ENCODE measurements around the gene OR11L1.

OR11L1 gene

GRCh38 chr1:247864644-247865043 is 22.9 kb upstream of the OR11L1 start:
- Histone ChIP-seq H3K4me2 (ENCODE audit: low read length) (no peak overlapping the region), H3K4me3 (ENCODE audit: low read length) (no peak overlapping the region), H4K20me1 (ENCODE audit: insufficient read depth, low read length) (no peaks in the 10 kb centered on the region), H2AFZ (ENCODE audit: low read depth, low read length) (no peak overlapping the region), H3K27me3 (ENCODE audit: low read depth, low read length) (no peaks in the 10 kb centered on the region), H3K4me1 (ENCODE audit: low read length) (no peaks in the 10 kb centered on the region), H3K9me3 (ENCODE audit: insufficient read depth, low read length) (no peaks in the 10 kb centered on the region), H3K27ac (ENCODE audit: low read length) (no peak overlapping the region), H3K9ac (ENCODE audit: low read length) (no peak overlapping the region), H3K79me2 (ENCODE audit: low read length) (no peaks in the 10 kb centered on the region), H3K36me3 (replicated peaks; ENCODE audit: low read depth, low read length) (no peaks in the 10 kb centered on the region)
- TF ChIP-seq CTCF (IDR thresholded peaks at IDR 0.05; ENCODE audit: low read depth, low read length) (no peak), EZH2phosphoT487 (IDR thresholded peaks at IDR 0.05; ENCODE audit: low read depth) (no peak)

GRCh38 chr1:247862756-247863155 is 21.1 kb upstream of the OR11L1 start:
- Histone ChIP-seq H2AFZ (ENCODE audit: low read depth, low read length) (no peak overlapping the region), H3K27ac (ENCODE audit: low read length) (no peak overlapping the region), H3K79me2 (ENCODE audit: low read length) (no peaks in the 10 kb centered on the region), H3K36me3 (replicated peaks; ENCODE audit: low read depth, low read length) (no peaks in the 10 kb centered on the region), H3K4me1 (ENCODE audit: low read length) (no peaks in the 10 kb centered on the region), H3K4me2 (ENCODE audit: low read length) (no peak overlapping the region), H3K4me3 (ENCODE audit: low read length) (no peak overlapping the region), H3K9me3 (ENCODE audit: insufficient read depth, low read length) (no peaks in the 10 kb centered on the region), H3K27me3 (ENCODE audit: low read depth, low read length) (no peaks in the 10 kb centered on the region), H4K20me1 (ENCODE audit: insufficient read depth, low read length) (no peaks in the 10 kb centered on the region), H3K9ac (ENCODE audit: low read length) (no peak overlapping the region)
- no peak for TF ChIP-seq CTCF (IDR thresholded peaks at IDR 0.05; ENCODE audit: low read depth, low read length)
- no peak for TF ChIP-seq EZH2phosphoT487 (IDR thresholded peaks at IDR 0.05; ENCODE audit: low read depth)

GRCh38 chr1:247857985-247858619 is 16.4 kb upstream of the OR11L1 start:
- H3K79me2 ChIP-seq (ENCODE audit: low read length) = no peaks in the 10 kb centered on the region
- H3K36me3 ChIP-seq (replicated peaks; ENCODE audit: low read depth, low read length) = no peaks in the 10 kb centered on the region
- no peaks in the 10 kb centered on the region for H4K20me1 ChIP-seq (ENCODE audit: insufficient read depth, low read length)
- no peak overlapping the region for H3K27ac ChIP-seq (ENCODE audit: low read length)
- H3K27me3 ChIP-seq (ENCODE audit: low read depth, low read length) = no peaks in the 10 kb centered on the region
- no peaks in the 10 kb centered on the region for H3K4me1 ChIP-seq (ENCODE audit: low read length)
- H2AFZ ChIP-seq (ENCODE audit: low read depth, low read length) = no peak overlapping the region
- no peak overlapping the region for H3K9ac ChIP-seq (ENCODE audit: low read length)
- no peak overlapping the region for H3K4me3 ChIP-seq (ENCODE audit: low read length)
- H3K9me3 ChIP-seq (ENCODE audit: insufficient read depth, low read length) = no peaks in the 10 kb centered on the region
- no peak overlapping the region for H3K4me2 ChIP-seq (ENCODE audit: low read length)
- no peak for TF ChIP-seq CTCF (IDR thresholded peaks at IDR 0.05; ENCODE audit: low read depth, low read length)
- TF ChIP-seq EZH2phosphoT487 (IDR thresholded peaks at IDR 0.05; ENCODE audit: low read depth) = no peak

- Histone ChIP-seq H3K9ac (ENCODE audit: low read length) (no peak within 1 kb of the TSS), H3K4me3 (ENCODE audit: low read length) (no peak within 1 kb of the TSS), H2AFZ (ENCODE audit: low read depth, low read length) (no peak within 1 kb of the TSS)
Observed at GRCh38 chr1:247857069-247857984, 15.6 kb upstream of the OR11L1 start, which contains the start of gene TRIM58. Gene TRIM58, plus strand, starts transcription at chr1:247857187. Its CDS starts 60 bp downstream, at chr1:247857247.

More at GRCh38 chr1:247857069-247857984, 15.6 kb upstream of the OR11L1 start, which contains the start of gene TRIM58:
- TF ChIP-seq EZH2phosphoT487 (IDR thresholded peaks at IDR 0.05; ENCODE audit: low read depth) (no peak), CTCF (IDR thresholded peaks at IDR 0.05; ENCODE audit: low read depth, low read length) (no peak)
- no peaks in the 10 kb centered on the region for H3K9me3 ChIP-seq (ENCODE audit: insufficient read depth, low read length)
- H3K79me2 ChIP-seq (ENCODE audit: low read length) = no peaks in the 10 kb centered on the region
- H4K20me1 ChIP-seq (ENCODE audit: insufficient read depth, low read length) = no peaks in the 10 kb centered on the region
- H3K4me2 ChIP-seq (ENCODE audit: low read length) = no peak within 1 kb of the TSS
- H3K27ac ChIP-seq (ENCODE audit: low read length) = no peak within 1 kb of the TSS
- H3K4me1 ChIP-seq (ENCODE audit: low read length) = no peaks in the 10 kb centered on the region
- H3K36me3 ChIP-seq (replicated peaks; ENCODE audit: low read depth, low read length) = no peaks in the 10 kb centered on the region
- no peaks in the 10 kb centered on the region for H3K27me3 ChIP-seq (ENCODE audit: low read depth, low read length)
